ENCODE results near the gene VWF.
"Not testable (repeated sequence)": the region's sequence is repeated elsewhere in the genome, so short reads cannot be mapped to it uniquely, and the experiment has no call there.

The VWF gene

DNA sequence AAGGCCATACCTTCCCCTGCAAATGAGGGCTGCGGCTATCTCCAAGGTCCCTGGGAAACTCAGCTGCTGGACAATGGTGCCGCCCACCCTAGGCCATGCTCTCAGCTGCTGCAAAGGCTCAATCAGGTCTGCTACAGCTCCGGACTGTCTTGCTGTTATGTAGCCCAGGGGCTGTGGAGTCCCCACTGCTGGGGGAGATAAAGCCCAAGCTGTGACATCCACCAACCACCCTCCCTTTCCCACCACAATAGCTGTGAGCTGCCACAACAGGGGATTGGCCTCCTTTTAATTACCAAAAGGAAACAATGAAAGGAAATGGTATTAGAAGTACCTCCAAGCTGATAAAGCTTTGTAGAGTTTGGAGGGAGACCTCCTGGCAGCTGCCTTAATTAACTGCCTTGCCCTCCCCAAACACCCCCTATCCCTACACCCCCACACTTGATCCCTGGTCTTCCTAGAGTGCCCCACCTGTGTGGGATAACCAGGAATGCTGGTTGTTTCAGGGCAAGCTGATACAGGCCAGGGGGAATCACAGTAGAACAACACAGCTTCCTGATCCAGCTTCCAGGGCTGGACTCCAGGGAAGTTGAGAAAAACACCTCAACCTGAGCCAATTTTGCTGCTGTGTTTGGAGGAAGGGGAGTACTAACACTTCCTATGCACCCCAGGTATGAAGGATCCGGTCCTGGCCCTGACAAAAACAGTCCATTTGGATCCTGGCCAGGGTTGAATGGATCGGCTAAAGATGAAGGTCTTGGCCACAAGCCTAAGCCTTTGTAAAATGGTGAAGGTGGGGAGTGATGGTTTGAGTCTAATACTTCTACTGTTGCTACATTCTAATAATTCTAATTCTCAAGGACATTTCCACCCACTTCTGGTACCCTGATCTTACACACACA, at the start of gene VWF:
Gene VWF, minus strand, starts transcription at position 260 of the 899 bp plus-strand sequence. CDS start 1,474 bp downstream, outside the sequence.
- DNase-seq = no peak

DNA sequence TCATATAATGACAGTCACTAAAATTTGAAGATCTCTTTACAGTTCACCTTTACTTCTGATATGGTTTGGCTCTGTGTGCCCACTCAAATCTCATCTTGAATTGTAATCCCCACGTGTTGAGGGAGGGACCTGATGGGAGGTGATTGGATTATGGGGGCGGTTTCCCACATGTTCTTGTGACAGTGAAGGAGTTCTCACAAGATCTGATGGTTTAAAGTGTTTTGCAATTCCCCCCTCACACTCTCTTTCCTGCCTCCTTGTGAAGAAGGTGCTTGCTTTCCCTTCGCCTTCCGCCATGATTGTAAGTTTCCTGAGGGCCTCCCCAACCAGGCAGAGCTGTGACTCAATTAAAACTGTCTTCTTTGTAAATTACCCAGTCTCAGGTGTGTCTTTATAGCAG, 48.4 kb upstream of the VWF start:
- no peak for DNase-seq

DNA sequence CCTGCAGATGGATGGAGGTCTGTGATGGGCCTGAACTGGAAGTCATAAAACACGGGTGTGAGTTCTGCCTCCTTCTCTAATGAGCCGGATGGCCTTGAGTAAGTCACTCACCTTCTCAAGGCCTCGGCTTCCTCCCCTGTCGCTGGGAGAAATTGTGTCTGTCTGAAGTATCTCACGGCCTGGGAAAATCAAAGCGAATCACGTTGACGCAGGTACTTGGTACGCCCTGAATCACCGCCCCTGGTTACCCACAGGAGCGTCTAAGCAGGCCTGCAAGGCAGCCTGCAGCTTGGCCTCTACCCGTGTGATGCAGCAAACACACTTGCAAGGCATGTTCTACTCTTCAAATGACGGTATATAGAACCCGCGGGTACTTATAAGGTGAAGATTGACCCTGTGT, 47.6 kb upstream of the VWF start:
- DNase-seq = no peak

DNA sequence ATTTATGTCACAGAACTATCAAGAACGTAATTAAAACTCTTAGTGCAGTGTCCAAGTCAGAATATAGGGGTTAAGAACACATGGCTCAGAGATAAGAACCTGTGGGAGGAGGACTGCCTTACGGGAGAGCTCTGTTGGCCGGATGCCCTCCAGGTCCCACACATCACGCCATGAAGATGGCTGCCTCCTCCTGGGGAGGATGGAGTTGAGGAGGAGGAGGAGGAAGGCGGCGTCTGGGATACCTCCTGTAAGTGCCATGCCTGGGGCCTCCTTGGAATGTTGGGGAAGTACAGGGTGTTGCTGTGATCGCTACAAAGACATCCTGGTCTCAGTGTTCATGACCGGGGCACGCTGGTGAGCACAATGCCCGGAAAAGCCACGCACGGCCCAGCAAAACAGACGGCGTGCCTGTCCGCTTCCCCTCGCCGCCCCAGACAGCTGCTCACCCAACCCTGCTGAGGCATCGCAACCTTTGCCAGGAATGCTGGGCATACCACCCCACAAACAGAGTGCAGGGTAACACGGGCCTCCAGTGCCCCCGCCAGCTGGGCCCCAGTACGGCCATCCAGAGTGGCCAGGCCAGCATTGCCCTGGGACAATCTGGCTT, 47.0 kb upstream of the VWF start:
- DNase-seq = no peak

DNA sequence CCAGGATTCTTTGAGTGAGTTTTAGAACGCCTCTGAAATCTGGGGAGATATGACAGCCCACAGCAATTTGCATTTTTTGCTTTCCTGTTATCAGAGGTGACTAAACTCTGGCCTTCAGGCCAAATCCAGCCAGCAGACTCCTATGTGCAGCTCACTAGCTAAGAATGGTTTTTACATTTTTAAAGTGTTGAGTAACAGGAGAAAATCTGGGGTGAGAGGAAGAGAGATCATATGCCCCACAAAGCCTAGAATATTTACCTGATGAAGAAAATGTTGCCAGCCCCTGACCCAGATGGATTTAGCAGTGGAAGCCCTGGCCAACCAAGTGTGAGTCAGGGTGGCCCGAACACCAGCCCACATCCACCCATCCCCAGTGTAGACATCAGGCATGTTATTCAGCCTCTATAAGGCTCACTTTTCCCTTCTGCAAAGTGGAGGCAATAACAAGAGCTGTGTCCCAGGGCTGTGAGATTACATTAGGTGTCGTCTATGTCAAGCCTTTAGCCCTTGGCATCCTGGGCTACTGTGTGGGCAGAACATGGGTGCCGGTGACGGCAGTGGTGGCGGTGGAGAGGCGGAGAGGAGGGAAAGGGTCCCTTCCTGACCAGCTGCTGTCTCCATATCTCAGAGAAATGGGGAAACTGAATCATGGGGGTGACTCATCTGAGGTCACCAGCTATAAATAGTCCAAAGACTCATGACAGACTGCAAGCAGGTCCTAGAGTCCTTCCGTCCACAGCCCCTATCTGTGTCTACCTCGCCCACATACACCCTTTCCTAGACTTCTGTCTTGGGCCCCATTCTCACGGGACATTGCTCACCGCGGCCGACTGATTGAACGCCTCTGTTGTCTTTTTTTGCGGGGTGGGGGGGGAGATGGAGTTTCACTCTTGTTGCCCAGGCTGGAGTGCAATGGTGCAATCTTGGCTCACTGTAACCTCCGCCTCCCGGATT, 43.1 kb upstream of the VWF start:
- peak; percentile 23 to 78 for DNase-seq

DNA sequence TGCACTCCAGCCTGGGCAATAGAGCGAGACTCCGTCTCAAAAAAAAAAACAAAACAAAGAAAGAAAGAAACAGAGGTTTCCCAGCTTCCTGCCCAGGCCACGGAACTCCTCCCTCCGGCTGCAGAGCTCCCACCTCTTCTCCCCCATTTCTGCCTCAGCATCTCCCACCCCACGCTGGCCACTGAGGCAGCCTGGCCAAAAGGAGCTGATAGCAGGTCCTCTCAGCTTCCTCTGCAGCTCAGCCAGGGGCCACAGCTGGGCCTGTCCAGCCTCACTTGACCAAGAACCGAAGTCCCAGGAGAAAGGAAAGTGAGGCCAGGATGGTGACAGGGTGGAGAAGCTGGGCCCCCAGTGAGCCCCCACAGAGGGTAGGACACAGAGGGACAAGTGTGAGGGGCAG, 42.3 kb upstream of the VWF start:
- DNase-seq = no peak

DNA sequence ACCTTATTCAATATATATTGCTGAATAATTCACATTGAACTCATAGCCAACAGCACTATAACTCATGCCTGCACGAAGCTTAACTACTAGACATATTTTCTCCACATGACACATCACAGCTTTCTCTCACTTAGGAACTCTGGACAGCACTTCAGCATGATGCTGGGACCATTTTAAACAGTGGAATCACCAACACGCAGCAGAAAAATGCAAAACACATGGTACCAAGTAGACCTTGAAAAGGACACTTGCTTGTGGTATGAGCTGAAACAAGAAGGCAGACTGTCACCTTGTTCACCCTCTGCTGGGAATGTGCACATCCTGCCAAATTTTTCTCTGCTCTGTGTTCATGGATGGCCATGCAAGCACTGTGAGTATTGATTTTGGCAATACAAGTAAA, 40.9 kb upstream of the VWF start:
- no peak for DNase-seq

DNA sequence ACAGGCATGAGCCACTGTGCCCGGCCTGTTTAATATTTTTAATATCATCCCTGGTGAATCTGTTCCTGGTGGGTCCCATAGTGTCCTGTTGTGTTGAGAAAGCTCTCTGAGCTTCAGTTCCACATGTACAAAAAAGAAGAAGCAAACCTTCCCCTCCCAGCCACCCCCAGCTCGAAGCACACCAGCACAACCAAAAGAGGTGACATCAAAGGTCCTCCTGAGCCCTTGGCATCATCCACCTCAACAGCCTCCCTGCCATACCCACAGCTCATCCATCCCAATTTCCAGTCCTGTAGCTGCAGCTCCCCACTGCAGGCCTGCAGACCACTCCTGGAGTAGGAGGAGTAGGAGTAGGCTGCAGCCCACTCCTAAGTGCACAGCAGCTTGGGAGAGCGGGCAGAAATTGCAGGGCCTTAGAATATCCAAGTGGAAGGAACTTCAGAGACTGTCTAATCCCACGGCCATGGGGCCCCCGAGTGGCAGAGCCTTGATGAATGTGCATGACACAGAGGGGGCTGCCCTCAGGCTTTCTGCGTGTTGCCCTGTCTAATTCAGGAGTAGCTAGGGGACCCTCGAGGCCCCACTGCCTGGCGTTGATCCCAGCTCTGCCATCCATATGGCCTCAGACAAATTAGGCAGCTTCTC, 39.1 kb upstream of the VWF start:
- DNase-seq = no peak

DNA sequence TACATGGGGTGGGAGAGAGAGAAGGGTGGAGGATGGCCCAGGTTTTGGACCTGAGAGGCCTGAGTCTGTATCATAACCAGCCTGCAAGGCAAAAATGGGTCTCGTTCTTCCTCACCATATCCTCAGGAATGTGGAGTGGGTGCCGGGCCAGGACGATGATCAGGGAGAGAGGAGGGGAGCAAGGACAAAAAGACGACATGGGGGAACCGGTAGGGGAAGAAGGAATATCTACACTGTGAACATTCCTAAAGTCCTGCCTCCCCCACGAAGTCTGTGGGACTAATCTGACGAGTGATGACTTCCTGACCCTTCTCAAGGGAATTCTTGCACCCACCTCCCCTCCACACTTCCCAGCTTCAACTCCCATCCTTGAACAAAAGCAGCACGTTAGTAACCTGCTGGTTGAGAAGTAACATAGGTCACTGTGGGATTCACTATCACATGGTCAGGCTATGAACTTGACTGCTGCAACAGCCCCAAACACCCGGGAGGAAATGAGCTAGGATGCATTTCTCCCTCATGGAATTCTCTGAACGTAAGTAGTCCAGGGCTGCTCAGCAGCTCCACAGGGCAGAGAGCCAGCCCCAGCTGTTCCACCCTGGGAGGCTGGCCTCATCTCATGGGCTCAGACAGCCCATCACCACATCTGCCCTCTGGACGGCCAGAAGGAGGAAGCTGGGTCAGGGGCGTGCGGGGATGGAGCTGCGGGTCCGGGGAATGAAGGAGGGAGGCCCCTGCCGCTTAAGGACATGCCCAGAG, 36.8 kb upstream of the VWF start:
- DNase-seq = no peak

DNA sequence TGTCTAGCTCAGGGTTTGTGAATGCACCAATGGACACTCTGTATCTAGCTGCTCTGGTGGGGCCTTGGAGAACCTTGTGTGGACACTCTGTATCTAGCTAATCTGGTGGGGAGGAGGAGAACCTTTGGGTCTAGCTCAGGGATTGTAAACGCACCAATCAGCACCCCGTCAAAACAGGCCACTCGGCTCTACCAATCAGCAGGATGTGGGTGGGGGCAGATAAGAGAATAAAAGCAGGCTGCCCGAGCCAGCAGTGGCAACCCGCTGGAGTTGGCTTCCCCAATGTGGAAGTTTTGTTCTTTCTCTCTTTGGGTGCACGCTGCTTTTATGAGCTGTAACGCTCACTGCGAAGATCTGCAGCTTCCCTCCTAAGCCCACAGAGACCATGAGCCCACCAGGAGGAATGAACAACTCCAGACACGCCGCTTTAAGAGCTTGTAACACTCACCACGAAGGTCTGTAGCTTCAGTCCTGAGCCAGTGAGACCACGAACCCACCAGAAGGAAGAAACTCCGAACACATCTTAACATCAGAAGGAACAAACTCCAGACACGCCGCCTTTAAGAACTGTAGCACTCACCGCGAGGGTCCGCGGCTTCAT, 35.7 kb upstream of the VWF start:
- DNase-seq = not testable (repeated sequence)

DNA sequence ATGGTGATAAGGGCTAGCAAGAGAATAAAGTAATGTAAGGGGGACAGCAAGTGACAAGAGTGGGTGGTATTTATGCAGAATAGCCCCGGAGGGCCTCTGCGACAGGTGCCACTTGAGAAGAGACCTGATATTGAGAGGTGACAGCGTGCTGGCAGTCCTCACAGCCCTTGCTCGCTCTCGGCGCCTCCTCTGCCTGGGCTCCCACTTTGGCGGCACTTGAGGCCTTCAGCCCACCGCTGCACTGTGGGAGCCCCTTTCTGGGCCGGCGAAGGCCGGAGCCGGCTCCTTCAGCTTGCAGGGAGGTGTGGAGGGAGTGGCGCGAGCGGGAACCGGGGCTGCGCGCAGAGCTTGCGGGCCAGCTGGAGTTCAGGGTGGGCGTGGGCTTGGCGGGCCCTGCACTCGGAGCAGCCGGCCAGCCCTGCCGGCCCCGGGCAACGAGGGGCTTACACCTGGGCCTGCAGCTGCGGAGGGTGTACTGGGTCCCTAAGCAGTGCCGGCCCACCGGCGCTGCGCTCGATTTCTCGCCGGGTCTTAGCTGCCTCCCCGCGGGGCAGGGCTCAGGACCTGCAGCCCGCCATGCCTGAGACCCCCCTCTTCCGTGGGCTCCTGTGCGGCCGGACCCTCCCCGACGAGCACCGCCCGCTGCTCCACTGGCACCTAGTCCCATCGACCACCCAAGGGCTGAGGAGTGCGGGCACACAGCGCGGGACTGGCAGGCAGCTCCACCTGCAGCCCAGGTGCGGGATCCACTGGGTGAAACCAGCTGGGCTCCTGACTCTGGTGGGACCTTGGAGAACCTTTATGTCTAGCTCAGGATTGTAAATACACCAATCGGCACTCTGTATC, 34.9 kb upstream of the VWF start:
- not testable (repeated sequence) for DNase-seq

DNA sequence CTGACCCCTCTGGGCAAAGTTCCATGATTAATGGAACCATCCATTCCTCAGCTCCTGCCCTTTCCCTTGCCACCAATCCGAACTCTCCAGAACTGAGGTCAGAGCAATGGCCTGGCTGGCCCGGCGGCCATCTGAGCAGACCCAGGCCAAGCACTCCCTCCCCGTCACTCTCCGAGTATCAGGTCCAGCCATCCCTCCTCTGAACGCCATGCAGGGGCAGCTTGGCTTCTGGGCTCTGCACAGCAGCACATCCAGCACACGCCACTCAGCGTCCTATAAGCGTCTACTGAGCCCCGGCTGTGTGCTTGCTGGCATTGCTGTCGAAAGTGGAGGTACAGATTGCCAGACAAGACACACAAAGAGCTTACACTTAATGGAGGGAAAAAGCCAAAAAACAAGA, 34.3 kb upstream of the VWF start:
- no peak for DNase-seq

DNA sequence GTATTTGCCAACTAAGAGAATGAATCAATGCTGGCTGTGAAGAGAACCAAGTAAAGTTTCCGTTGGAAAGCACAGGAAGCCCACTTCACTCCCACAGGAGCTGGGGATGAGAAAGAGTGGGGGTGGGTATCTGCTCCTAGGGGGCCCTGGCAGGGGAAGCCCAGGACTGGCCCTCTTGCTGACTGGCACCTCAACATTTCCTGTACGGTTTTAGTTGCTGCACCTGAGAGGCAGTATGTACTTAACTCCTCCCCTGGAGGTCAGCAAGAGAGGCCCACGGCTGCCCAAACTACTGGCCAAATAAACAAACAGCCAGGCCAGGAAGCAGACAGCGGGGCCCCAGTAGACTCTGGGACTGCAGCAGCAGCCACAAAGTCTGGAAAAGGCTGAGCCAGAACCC, 33.8 kb upstream of the VWF start:
- DNase-seq = no peak

DNA sequence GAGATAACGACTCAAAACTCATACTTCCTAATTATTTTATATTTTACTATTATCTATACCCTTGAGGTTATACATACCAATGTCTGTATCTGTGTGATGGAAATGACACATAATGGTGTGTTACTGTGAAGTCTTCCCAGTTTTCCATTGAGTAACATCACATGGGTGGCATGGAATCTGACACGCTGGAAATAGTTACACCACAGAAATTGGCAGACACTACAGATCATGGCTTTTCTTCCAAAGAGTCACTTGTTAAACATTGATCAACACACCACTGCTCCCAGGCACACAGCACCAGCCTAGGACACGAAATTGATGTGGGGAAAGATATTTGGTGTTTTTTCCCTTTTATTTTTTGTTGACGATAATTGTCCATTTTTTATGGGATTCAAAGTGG, 33.0 kb upstream of the VWF start:
- no peak for DNase-seq

DNA sequence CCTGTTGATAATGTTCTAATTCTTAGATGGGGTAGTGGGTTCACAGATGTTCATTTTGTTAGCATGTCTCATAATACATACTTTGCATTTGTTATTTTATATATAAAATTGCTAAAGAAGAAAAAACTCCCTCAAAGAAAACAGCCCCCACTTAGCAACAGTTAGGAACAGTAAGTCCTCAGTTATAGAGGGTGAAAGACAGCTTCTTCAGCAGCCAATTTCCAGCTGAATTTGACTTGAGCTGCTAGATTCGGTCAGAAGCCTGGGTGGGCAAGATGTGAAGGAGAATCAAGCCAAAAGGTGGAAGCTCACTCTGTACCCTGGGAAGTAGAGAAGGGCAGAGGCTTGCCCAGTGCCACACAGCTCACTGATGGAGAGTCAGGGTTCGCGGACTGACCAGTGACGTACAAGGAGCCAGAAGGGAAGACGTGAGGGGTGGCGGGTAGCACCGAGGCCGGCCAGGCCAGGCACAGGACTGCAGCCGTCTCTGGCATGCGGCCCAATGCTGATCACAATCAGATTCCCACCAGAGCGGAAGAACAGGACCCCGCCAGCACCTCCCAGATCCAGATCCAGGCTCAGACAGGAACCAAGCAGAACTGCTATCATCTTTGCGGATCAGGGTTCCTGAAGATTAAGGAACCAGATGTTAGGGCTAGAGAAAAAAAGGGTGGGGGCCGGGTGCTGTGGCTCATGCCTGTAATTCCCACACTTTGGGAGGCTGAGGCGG, 30.4 kb upstream of the VWF start:
- no peak for DNase-seq

DNA sequence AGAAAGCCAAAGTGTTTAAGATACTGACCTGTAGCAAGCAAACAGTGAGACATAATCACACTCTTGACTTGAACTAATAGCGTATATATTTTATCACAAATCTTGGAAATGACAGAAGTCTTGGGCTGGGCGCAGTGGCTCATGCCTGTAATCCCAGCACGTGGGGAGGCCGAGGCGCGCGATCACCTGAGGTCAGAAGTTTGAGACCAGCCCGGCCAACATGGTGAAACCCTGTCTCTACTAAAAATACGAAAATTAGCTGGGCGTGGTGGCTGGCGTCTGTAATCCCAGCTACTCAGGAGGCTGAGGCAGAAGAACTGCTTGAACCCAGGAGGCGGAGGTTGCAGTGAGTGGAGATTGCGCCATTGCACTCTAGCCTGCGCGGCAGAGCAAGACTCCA, 24.3 kb upstream of the VWF start:
- DNase-seq = not testable (repeated sequence)

DNA sequence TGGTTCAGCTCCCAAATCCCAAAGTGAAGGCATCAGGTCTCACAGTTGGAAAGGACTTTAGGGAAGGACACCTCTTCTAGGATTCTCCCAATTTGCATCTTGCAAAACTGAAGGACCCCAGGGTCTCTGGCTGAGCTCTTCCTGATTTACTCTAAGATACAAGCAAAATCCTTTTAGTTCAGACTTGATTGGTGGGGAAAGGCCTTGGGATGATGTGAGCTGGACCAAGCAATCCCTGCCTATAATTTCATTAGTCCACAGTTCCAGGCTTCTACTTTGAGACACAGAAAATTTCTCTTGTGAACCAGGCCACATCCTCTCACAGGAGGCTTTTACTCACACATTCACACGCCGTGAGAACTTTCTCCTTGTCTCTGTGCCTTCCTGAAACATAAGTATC, 23.6 kb upstream of the VWF start:
- no peak for DNase-seq

DNA sequence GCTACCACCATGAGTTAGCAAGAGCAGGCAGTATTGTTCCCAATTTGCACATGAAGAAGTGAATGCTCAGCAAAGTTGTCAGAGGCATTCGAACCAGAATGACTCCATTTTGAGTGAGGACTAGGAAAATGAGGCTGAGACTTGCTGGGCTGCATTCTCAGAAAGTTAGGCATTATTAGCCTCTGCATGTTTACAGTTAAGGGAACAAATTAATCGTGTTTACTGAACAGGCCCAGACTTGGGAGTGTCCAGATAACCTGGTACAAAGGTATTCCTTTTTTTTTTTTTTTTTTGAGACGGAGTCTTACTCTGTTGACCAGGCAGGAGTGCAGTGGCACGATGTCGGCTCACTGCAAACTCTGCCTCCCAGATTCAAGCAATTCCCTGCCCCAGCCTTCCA, 22.5 kb upstream of the VWF start:
- DNase-seq = no peak

DNA sequence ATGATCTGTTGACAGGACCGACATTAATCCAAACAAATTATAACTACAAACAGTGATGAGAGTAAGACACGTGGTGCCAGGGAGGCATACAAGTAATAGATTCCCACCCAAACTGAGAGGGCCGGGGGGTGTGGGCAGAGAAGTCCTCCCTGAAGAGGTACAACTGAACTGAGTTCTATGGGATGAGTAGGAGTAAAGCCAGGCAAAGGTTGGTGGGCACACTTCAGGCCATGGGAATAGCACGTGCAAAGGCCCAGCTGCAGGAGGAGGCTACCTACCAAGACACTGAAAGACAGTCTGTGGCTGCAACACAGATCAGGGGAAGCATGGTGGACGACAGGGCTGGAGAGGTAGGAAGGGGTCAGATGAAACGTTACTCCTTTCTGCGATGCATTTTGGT, 22.0 kb upstream of the VWF start:
- no peak for DNase-seq

DNA sequence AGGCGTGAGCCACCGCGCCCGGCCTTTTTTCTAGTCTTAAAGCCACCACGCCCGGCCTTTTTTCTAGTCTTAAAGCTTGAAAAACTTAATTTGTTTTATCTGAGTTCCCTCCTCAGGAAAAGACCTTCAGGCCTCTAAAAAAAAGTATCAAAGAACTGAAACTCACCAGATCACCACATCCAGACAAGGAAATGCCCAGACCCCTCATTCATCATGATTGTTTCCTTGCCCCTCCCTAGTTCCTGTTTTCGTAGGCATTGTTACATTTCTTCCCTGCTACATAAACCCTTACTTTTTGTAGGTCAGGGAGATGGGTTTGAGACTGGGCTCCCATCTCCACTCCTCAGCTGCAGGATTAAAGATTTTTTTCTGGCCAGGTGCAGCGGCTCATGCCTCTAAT, 21.1 kb upstream of the VWF start:
- no peak for DNase-seq
